Neural cell (in vitro differentiated cells): ENCODE measurements around the gene NOTUM.

Source experiments
- EP300 ChIP-seq: fragments of 450-650 bp; conservative IDR thresholded peaks from 2 replicates; pipeline ENCODE4 v1.6.1; 2014; ENCODE audit warnings: antibody characterized with exemption, mild to moderate bottlenecking, moderate library complexity; ENCODE audit not compliant: poor library complexity, severe bottlenecking
- EZH2 ChIP-seq: fragments of 200-600, 300-800 bp; shearing (Covaris generic), sonication (generic); IDR thresholded peaks from 2 replicates; pipeline ENCODE4 v1.6.1; 2014; ENCODE audit warnings: antibody characterized with exemption, low read length, borderline replicate concordance, mild to moderate bottlenecking; ENCODE audit not compliant: insufficient read depth, poor library complexity, severe bottlenecking
- MXI1 ChIP-seq: fragments of 450-650 bp; conservative IDR thresholded peaks from 2 replicates; pipeline ENCODE4 v1.6.1; 2014; ENCODE audit warnings: antibody characterized with exemption, mild to moderate bottlenecking; ENCODE audit not compliant: poor library complexity, severe bottlenecking
- POLR2AphosphoS5 ChIP-seq: IDR thresholded peaks from 2 replicates; pipeline ENCODE4 v1.6.1; 2012
- RAD21 ChIP-seq: fragments of 450-650 bp; conservative IDR thresholded peaks from 2 replicates; pipeline ENCODE4 v1.6.1; 2014; ENCODE audit warnings: antibody characterized with exemption, mild to moderate bottlenecking, moderate library complexity
- REST ChIP-seq: IDR thresholded peaks from 2 replicates; pipeline ENCODE4 v1.6.1; 2012; ENCODE audit warnings: borderline replicate concordance
- SMC3 ChIP-seq: fragments of 450-650 bp; conservative IDR thresholded peaks from 2 replicates; pipeline ENCODE4 v1.6.1; 2014; ENCODE audit warnings: antibody characterized with exemption, mild to moderate bottlenecking, moderate library complexity; ENCODE audit not compliant: poor library complexity
- TAF1 ChIP-seq: IDR thresholded peaks from 2 replicates; pipeline ENCODE4 v1.6.1; 2012; ENCODE audit warnings: low read depth
- TF ChIP-seq, protein P1 (sequence below): fragments of 450-650 bp; IDR thresholded peaks from 2 replicates; pipeline ENCODE4 v1.5.1; 2014; ENCODE audit warnings: antibody characterized with exemption, mild to moderate bottlenecking, moderate library complexity; ENCODE audit not compliant: poor library complexity, severe bottlenecking

DNA sequence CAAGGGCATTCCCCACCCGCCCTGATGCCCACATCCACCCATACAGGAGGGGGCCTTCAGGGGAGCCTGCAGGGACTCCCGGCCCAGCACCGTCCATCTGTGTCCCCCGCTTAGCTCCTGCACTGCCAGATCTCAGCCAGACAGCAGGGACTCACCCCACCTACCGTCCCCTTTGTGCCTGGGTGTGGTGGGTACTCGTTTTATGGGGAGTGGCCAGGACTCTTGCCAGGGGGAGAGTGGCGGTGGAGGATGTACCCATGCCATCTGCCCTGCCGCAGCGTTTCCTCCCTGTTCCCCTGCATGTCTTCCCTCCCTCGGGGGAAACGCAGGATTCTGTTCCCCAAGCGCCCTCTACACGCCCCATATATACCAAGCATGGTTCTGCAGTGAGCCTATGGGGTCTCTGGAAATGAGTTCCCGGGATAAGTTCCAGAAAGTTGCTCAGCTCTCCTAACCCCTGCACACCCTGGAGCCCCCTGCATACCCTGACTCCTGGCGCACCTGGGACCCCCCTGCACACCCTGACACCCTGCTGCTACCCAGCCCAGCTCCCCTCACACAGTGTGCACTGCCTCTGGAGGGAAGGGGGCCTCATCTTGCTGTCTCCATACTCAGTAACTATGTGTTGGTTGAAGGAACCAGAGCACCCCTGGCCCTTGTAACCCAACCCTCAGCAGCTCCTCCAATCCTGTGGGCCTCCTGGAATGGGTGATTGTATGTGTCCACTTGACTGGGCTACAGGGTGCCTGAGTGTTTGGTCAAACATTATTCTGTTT, 29.2 kb downstream of the NOTUM start:
- TF ChIP-seq, protein P1, sequence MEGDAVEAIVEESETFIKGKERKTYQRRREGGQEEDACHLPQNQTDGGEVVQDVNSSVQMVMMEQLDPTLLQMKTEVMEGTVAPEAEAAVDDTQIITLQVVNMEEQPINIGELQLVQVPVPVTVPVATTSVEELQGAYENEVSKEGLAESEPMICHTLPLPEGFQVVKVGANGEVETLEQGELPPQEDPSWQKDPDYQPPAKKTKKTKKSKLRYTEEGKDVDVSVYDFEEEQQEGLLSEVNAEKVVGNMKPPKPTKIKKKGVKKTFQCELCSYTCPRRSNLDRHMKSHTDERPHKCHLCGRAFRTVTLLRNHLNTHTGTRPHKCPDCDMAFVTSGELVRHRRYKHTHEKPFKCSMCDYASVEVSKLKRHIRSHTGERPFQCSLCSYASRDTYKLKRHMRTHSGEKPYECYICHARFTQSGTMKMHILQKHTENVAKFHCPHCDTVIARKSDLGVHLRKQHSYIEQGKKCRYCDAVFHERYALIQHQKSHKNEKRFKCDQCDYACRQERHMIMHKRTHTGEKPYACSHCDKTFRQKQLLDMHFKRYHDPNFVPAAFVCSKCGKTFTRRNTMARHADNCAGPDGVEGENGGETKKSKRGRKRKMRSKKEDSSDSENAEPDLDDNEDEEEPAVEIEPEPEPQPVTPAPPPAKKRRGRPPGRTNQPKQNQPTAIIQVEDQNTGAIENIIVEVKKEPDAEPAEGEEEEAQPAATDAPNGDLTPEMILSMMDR: no peak
- TF ChIP-seq EZH2: no peak
- no peak for TF ChIP-seq POLR2AphosphoS5
- TF ChIP-seq REST: no peak
- TF ChIP-seq TAF1: no peak
- no peak for TF ChIP-seq EP300
- TF ChIP-seq RAD21: no peak
- TF ChIP-seq MXI1: no peak
- no peak for TF ChIP-seq SMC3
